HepG2 (cell line): ENCODE results near the gene FER1L5. TPM values are rescaled to one million over a fixed set of nuclear protein-coding genes. Genes with fewer than 3 reads are reported as not detected.

Experiments used
- ATF4 ChIP-seq, 2 experiments: fragments of 450-650 bp in 1 of 2; sonication (generic) in 1 of 2; formaldehyde crosslinking; IDR thresholded peaks; 2 replicates each; pipeline versions ENCODE4 v1.5.0 to v1.8.0; 2020 to 2022; ENCODE audit warnings: mild to moderate bottlenecking in 1 of 2, missing genetic modification reagents in 1 of 2
- CBX1 ChIP-seq: IDR thresholded peaks from one replicate; pipeline ENCODE4 v1.6.1; 2016; ENCODE audit warnings: antibody characterized with exemption, low read depth
- DR1 ChIP-seq: sonication (generic); formaldehyde crosslinking; IDR thresholded peaks from 2 replicates; pipeline ENCODE4 v1.8.0; 2021; ENCODE audit warnings: mild to moderate bottlenecking, missing genetic modification reagents, inconsistent platforms
- EEA1 ChIP-seq: sonication (generic); formaldehyde crosslinking; IDR thresholded peaks from 2 replicates; pipeline ENCODE4 v1.5.1; 2020; ENCODE audit warnings: mild to moderate bottlenecking, missing genetic modification reagents, borderline replicate concordance
- FLYWCH1 ChIP-seq: sonication (generic); formaldehyde crosslinking; IDR thresholded peaks from 2 replicates; pipeline ENCODE4 v1.8.1; 2023; ENCODE audit warnings: mild to moderate bottlenecking, missing genetic modification reagents
- FOXC1 ChIP-seq: sonication (generic); formaldehyde crosslinking; IDR thresholded peaks from 2 replicates; pipeline ENCODE4 v1.8.0; 2022; ENCODE audit warnings: mild to moderate bottlenecking, missing genetic modification reagents, borderline replicate concordance
- GZF1 ChIP-seq: sonication (generic); formaldehyde crosslinking; IDR thresholded peaks from 2 replicates; pipeline ENCODE4 v1.5.1; 2020; ENCODE audit warnings: mild to moderate bottlenecking, missing genetic modification reagents
- HOMEZ ChIP-seq: IDR thresholded peaks from 2 replicates; pipeline ENCODE4 v1.6.1; 2016; ENCODE audit warnings: low read depth
- HOXA7 ChIP-seq: sonication (generic); formaldehyde crosslinking; IDR thresholded peaks from 2 replicates; pipeline ENCODE4 v1.8.1; 2022; ENCODE audit warnings: mild to moderate bottlenecking, missing genetic modification reagents, moderate library complexity
- RARG ChIP-seq: sonication (generic); formaldehyde crosslinking; IDR thresholded peaks from 2 replicates; pipeline ENCODE4 v1.4.0; 2020; ENCODE audit warnings: low read depth, mild to moderate bottlenecking, missing genetic modification reagents
- RBFOX2 ChIP-seq: fragments of 200-400 bp; formaldehyde crosslinking; IDR thresholded peaks from 2 replicates; pipeline ENCODE4 v1.6.1; 2017; ENCODE audit warnings: low read depth, mild to moderate bottlenecking, low read length
- RELA ChIP-seq: sonication (generic); formaldehyde crosslinking; IDR thresholded peaks from 2 replicates; pipeline ENCODE4 v1.4.0; 2020; ENCODE audit warnings: missing genetic modification reagents
- RFX5 ChIP-seq: IDR thresholded peaks from 2 replicates; pipeline ENCODE4 v1.6.1; 2011; ENCODE audit warnings: low read depth, low read length, improper control_type of control experiment
- SOX5 ChIP-seq: IDR thresholded peaks from 2 replicates; pipeline ENCODE4 v1.6.1; 2016; ENCODE audit warnings: borderline replicate concordance
- TOPORS ChIP-seq: sonication (generic); formaldehyde crosslinking; IDR thresholded peaks from 2 replicates; pipeline ENCODE4 v1.8.0; 2023; ENCODE audit warnings: mild to moderate bottlenecking, missing genetic modification reagents
- ZFP36L2 ChIP-seq: sonication (generic); formaldehyde crosslinking; IDR thresholded peaks from 2 replicates; pipeline ENCODE4 v1.4.0; 2020; ENCODE audit warnings: missing genetic modification reagents
- ZFP82 ChIP-seq: sonication (generic); formaldehyde crosslinking; IDR thresholded peaks from 2 replicates; pipeline ENCODE4 v1.5.1; 2020; ENCODE audit warnings: mild to moderate bottlenecking, missing genetic modification reagents, borderline replicate concordance
- ZNF382 ChIP-seq: sonication (generic); formaldehyde crosslinking; IDR thresholded peaks from 2 replicates; pipeline ENCODE4 v1.5.0; 2020; ENCODE audit warnings: missing genetic modification reagents, mild to moderate bottlenecking, borderline replicate concordance
- ZNF513 ChIP-seq: sonication (generic); formaldehyde crosslinking; conservative IDR thresholded peaks from 2 replicates; pipeline ENCODE4 v1.5.0; 2020; ENCODE audit warnings: missing genetic modification reagents
- ZNF549 ChIP-seq: sonication (generic); formaldehyde crosslinking; IDR thresholded peaks from 2 replicates; pipeline ENCODE4 v1.5.0; 2020; ENCODE audit warnings: missing genetic modification reagents
- ZNF720 ChIP-seq: sonication (generic); formaldehyde crosslinking; IDR thresholded peaks from 2 replicates; pipeline ENCODE4 v1.4.0; 2020; ENCODE audit warnings: missing genetic modification reagents
- ZSCAN30 ChIP-seq: sonication (generic); formaldehyde crosslinking; IDR thresholded peaks from 2 replicates; pipeline ENCODE4 v1.5.0; 2020; ENCODE audit warnings: mild to moderate bottlenecking, missing genetic modification reagents
- polyA plus RNA-seq, 8 experiments: library from polyadenylated mRNA; depleted of rRNA in 3 of 8; stranded (reverse) in 7 of 8; unstranded in 1 of 8; fragments of >200 nt; fragmentation: Illumina TruSeq in 4 of 8; extraction: Trizol in 4 of 8; gene quantifications; 2 replicates each; pipeline versions ENCODE4 v1.2.1 to v1.2.3, GENCODE V29; 2011 to 2016; ENCODE audit warnings: low read depth in 4 of 8, missing spikeins in 1 of 8, mixed read lengths in 1 of 8; ENCODE audit not compliant: insufficient read depth in 1 of 8
- total RNA-seq, 5 experiments: library from RNA; depleted of rRNA; stranded (reverse); fragments of >200 nt; fragmentation: Illumina TruSeq; extraction: Trizol; gene quantifications; 2 replicates each; pipeline ENCODE4 v1.2.3, GENCODE V29; 2016; ENCODE audit warnings: low read depth in 1 of 5
- TF ChIP-seq, protein P1 (sequence below): sonication (generic); formaldehyde crosslinking; IDR thresholded peaks from 2 replicates; pipeline ENCODE4 v1.4.0; 2020; ENCODE audit warnings: mild to moderate bottlenecking, missing genetic modification reagents
- TF ChIP-seq, protein P2 (sequence below): sonication (generic); formaldehyde crosslinking; IDR thresholded peaks from 2 replicates; pipeline ENCODE4 v1.5.0; 2020; ENCODE audit warnings: missing genetic modification reagents, mild to moderate bottlenecking, borderline replicate concordance
- TF ChIP-seq, protein P3 (sequence below): sonication (generic); formaldehyde crosslinking; IDR thresholded peaks from 2 replicates; pipeline ENCODE4 v1.4.0; 2020; ENCODE audit warnings: missing genetic modification reagents

The FER1L5 gene
- total and polyA plus RNA-seq, 2 of the 13 experiments (the other 11 are each of a cell fraction or from before 2014, with no cell fraction given), result 0.02 to 0.08 TPM

- TF ChIP-seq ZNF513 (CRISPR knock-in tag), result no peak
- TF ChIP-seq RELA (CRISPR knock-in tag), result 0 out of 2 replicates have a peak, but pooled peaks have one; percentile 56
- peak; percentile 47; the same call in 1 of the 2 replicates for TF ChIP-seq FOXC1 (CRISPR knock-in tag)
- TF ChIP-seq, protein P1, sequence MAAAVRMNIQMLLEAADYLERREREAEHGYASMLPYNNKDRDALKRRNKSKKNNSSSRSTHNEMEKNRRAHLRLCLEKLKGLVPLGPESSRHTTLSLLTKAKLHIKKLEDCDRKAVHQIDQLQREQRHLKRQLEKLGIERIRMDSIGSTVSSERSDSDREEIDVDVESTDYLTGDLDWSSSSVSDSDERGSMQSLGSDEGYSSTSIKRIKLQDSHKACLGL (CRISPR knock-in tag), result no peak
- no peak for TF ChIP-seq ZNF382
- TF ChIP-seq, protein P2, sequence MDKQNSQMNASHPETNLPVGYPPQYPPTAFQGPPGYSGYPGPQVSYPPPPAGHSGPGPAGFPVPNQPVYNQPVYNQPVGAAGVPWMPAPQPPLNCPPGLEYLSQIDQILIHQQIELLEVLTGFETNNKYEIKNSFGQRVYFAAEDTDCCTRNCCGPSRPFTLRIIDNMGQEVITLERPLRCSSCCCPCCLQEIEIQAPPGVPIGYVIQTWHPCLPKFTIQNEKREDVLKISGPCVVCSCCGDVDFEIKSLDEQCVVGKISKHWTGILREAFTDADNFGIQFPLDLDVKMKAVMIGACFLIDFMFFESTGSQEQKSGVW (CRISPR knock-in tag), result no peak
- no peak for TF ChIP-seq CBX1
- TF ChIP-seq ATF4 (CRISPR knock-in tag; IDR thresholded peaks at IDR 0.05), result no peak
- TF ChIP-seq ZSCAN30 (CRISPR knock-in tag), result no peak
- 0 out of 2 replicates have a peak, but pooled peaks have one; percentile 13 for TF ChIP-seq SOX5
- TF ChIP-seq EEA1 (CRISPR knock-in tag), result no peak
- no peak for TF ChIP-seq DR1 (CRISPR knock-in tag)
- no peak for TF ChIP-seq RFX5
- TF ChIP-seq ZNF549 (CRISPR knock-in tag), result no peak
- TF ChIP-seq HOXA7 (CRISPR knock-in tag), result no peak
- no peak for TF ChIP-seq TOPORS (CRISPR knock-in tag)
- no peak for TF ChIP-seq RARG (CRISPR knock-in tag)
- no peak for TF ChIP-seq GZF1 (CRISPR knock-in tag)
- TF ChIP-seq RBFOX2, result peak; percentile 57; the same call in 1 of the 2 replicates
- TF ChIP-seq FLYWCH1 (CRISPR knock-in tag), result no peak
- no peak for TF ChIP-seq ZFP82 (CRISPR knock-in tag)
- TF ChIP-seq ZFP36L2 (CRISPR knock-in tag), result no peak
- TF ChIP-seq HOMEZ (CRISPR knock-in tag), result 0 out of 2 replicates have a peak, but pooled peaks have one; percentile 7
- TF ChIP-seq, protein P3, sequence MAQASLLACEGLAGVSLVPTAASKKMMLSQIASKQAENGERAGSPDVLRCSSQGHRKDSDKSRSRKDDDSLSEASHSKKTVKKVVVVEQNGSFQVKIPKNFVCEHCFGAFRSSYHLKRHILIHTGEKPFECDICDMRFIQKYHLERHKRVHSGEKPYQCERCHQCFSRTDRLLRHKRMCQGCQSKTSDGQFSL (CRISPR knock-in tag), result no peak
- no peak for TF ChIP-seq ZNF720
These were observed 43.3 kb downstream of the FER1L5 start (continued) for GRCh38 chr2:96685577-96686459.
